GM12878 (cell line): Measurements from ENCODE around the gene TCP11. TPM values are rescaled to one million over a fixed set of nuclear protein-coding genes. Genes with fewer than 3 reads are reported as not detected.

Experiments used
- polyA plus RNA-seq, 11 experiments: library from polyadenylated mRNA; depleted of rRNA in 4 of 11; unstranded in 6 of 11; stranded (reverse) in 5 of 11; fragments of >200 nt; fragmentation: Nextera tagmentation in 4 of 11; fragmentation: Illumina TruSeq in 1 of 11; extraction: Ambion mirVana in 4 of 11; extraction: Trizol in 1 of 11; gene quantifications; 1 replicate in 1 of 11; 2 replicates in 10 of 11; pipeline versions ENCODE4 v1.2.1 to v1.2.3, GENCODE V29; 2011 to 2016; ENCODE audit warnings: inconsistent platforms in 2 of 11, missing spikeins in 2 of 11, low read depth in 1 of 11
- small RNA-seq: library from RNA; depleted of rRNA; stranded (forward); fragments of <200 nt; gene quantifications from one replicate; pipeline ENCODE3, GENCODE V24; 2014
- total RNA-seq, 4 experiments: library from RNA; depleted of rRNA in 3 of 4; stranded (reverse); fragments of >200 nt in 3 of 4; fragmentation: Illumina TruSeq in 1 of 4; extraction: Trizol in 1 of 4; gene quantifications; 2 replicates each; pipeline versions ENCODE4 v1.2.1 to v1.2.3, GENCODE V29; 2013 to 2021

TCP11 gene
- total and polyA plus RNA-seq, 10 of the 15 experiments (the other 5 are each of a cell fraction or from before 2014, with no cell fraction given) = not detected

Small RNAs within 50 kb of the gene (small RNA-seq; reads per million reads assigned to genes)
- gene AL138721.1 = not detected

Other genes starting within 250 kb of the TCP11 start
- under 0.01 TPM in 2 replicates for gene SCUBE3, start 72.6 kb upstream of the TCP11 start, total RNA-seq (2014; rRNA removed)
- gene SCUBE3, start 72.6 kb upstream of the TCP11 start, total RNA-seq (2014; rRNA removed; fragmentation: Illumina TruSeq; extraction: Trizol) = not detected in 2 replicates
- not detected in 2 replicates for gene SCUBE3, start 72.6 kb upstream of the TCP11 start, total RNA-seq (2021)
- not detected in 2 replicates for gene SCUBE3, start 72.6 kb upstream of the TCP11 start, polyA plus RNA-seq (2011; rRNA removed)
- gene SCUBE3, start 72.6 kb upstream of the TCP11 start, polyA plus RNA-seq (2014; fragmentation: Illumina TruSeq; extraction: Trizol) = not detected in 2 replicates
- gene SCUBE3, start 72.6 kb upstream of the TCP11 start, polyA plus RNA-seq (2014; fragmentation: Nextera tagmentation; extraction: Ambion mirVana) = under 1 TPM; 0.04 to 0.10 TPM
- gene SCUBE3, start 72.6 kb upstream of the TCP11 start, polyA plus RNA-seq (2014; rRNA removed) = 0.01 TPM in 1 of 2 replicates, not detected in the other
- under 1 TPM; 0.19 to 0.20 TPM for gene SCUBE3, start 72.6 kb upstream of the TCP11 start, polyA plus RNA-seq (2016; fragmentation: Nextera tagmentation; extraction: Ambion mirVana)
- 23.1 and 29.5 TPM in 2 replicates for gene ZNF76, start 118.4 kb upstream of the TCP11 start, total RNA-seq (2014; rRNA removed)
- 12.4 and 13.5 TPM in 2 replicates for gene ZNF76, start 118.4 kb upstream of the TCP11 start, total RNA-seq (2014; rRNA removed; fragmentation: Illumina TruSeq; extraction: Trizol)
- gene ZNF76, start 118.4 kb upstream of the TCP11 start, total RNA-seq (2021) = 29.3 and 35.8 TPM in 2 replicates
- 16.1 and 25.9 TPM in 2 replicates for gene ZNF76, start 118.4 kb upstream of the TCP11 start, polyA plus RNA-seq (2011; rRNA removed)
- gene ZNF76, start 118.4 kb upstream of the TCP11 start, polyA plus RNA-seq (2014; fragmentation: Illumina TruSeq; extraction: Trizol) = 19.9 and 23.5 TPM in 2 replicates
- 1 to 10 TPM; 2.8 to 3.1 TPM for gene ZNF76, start 118.4 kb upstream of the TCP11 start, polyA plus RNA-seq (2014; fragmentation: Nextera tagmentation; extraction: Ambion mirVana)
- gene ZNF76, start 118.4 kb upstream of the TCP11 start, polyA plus RNA-seq (2014; rRNA removed) = 40.5 and 41.0 TPM in 2 replicates
- gene ZNF76, start 118.4 kb upstream of the TCP11 start, polyA plus RNA-seq (2016; fragmentation: Nextera tagmentation; extraction: Ambion mirVana) = 10 to 100 TPM; 23.7 to 25.8 TPM
- gene DEF6, start 156.5 kb upstream of the TCP11 start, total RNA-seq (2014; rRNA removed) = 51.1 and 55.3 TPM in 2 replicates
- gene DEF6, start 156.5 kb upstream of the TCP11 start, total RNA-seq (2014; rRNA removed; fragmentation: Illumina TruSeq; extraction: Trizol) = 26.9 and 29.3 TPM in 2 replicates
- gene DEF6, start 156.5 kb upstream of the TCP11 start, total RNA-seq (2021) = 58.1 and 66.3 TPM in 2 replicates
- gene DEF6, start 156.5 kb upstream of the TCP11 start, polyA plus RNA-seq (2011; rRNA removed) = 26.1 and 42.3 TPM in 2 replicates
- 9.3 and 21.6 TPM in 2 replicates for gene DEF6, start 156.5 kb upstream of the TCP11 start, polyA plus RNA-seq (2014; fragmentation: Illumina TruSeq; extraction: Trizol)
- gene DEF6, start 156.5 kb upstream of the TCP11 start, polyA plus RNA-seq (2014; fragmentation: Nextera tagmentation; extraction: Ambion mirVana) = 1 to 10 TPM; 3.3 to 5.1 TPM
- 59.8 and 72.1 TPM in 2 replicates for gene DEF6, start 156.5 kb upstream of the TCP11 start, polyA plus RNA-seq (2014; rRNA removed)
- 10 to 100 TPM; 59.9 to 69.5 TPM for gene DEF6, start 156.5 kb upstream of the TCP11 start, polyA plus RNA-seq (2016; fragmentation: Nextera tagmentation; extraction: Ambion mirVana)
- 4.5 and 4.9 TPM in 2 replicates for gene PPARD, start 201.2 kb upstream of the TCP11 start, total RNA-seq (2014; rRNA removed)
- gene PPARD, start 201.2 kb upstream of the TCP11 start, total RNA-seq (2014; rRNA removed; fragmentation: Illumina TruSeq; extraction: Trizol) = 2.8 and 3.2 TPM in 2 replicates
- gene PPARD, start 201.2 kb upstream of the TCP11 start, total RNA-seq (2021) = 12.2 and 12.3 TPM in 2 replicates
- 3.3 and 5.7 TPM in 2 replicates for gene PPARD, start 201.2 kb upstream of the TCP11 start, polyA plus RNA-seq (2011; rRNA removed)
- gene PPARD, start 201.2 kb upstream of the TCP11 start, polyA plus RNA-seq (2014; fragmentation: Illumina TruSeq; extraction: Trizol) = 3.1 and 7.9 TPM in 2 replicates
- under 1 TPM; 0.05 to 0.38 TPM for gene PPARD, start 201.2 kb upstream of the TCP11 start, polyA plus RNA-seq (2014; fragmentation: Nextera tagmentation; extraction: Ambion mirVana)
- 12.6 and 14.5 TPM in 2 replicates for gene PPARD, start 201.2 kb upstream of the TCP11 start, polyA plus RNA-seq (2014; rRNA removed)
- gene PPARD, start 201.2 kb upstream of the TCP11 start, polyA plus RNA-seq (2016; fragmentation: Nextera tagmentation; extraction: Ambion mirVana) = 1 to 10 TPM; 7.7 to 8.6 TPM